ENCODE data around the gene TAF8. TPM values are rescaled to one million over a fixed set of nuclear protein-coding genes. Genes with fewer than 3 reads are reported as not detected.

TAF8 gene
- polyA plus RNA-seq, 3 donors = 13.1 to 24.7 (median 16.6) TPM

GRCh38 chr6:42091718-42092023 is 41.3 kb downstream of the TAF8 start:
- 96% methylated on average over 6 of the region's 9 CpGs for WGBS (ENCODE audit: insufficient coverage)
- Mint-ChIP-seq H3K9me3 (no peaks in the 10 kb centered on the region), H3K36me3 (peaks cover 0 to 1% of the 10 kb centered on the region in 2 donors), H3K27ac (no peak overlapping the region), H3K27me3 (ENCODE audit: low read depth in 3 of 3) (peaks cover 2 to 6% (median 4%) of the 10 kb centered on the region in 3 donors), H3K4me1 (no peaks in the 10 kb centered on the region), H3K4me3 (no peak overlapping the region)
- Histone ChIP-seq H3K4me1 (ENCODE audit: control insufficient read depth in 1 of 2, insufficient read depth in 2 of 2, low read length in 2 of 2) (no peaks in the 10 kb centered on the region), H3K4me2 (replicated peaks; ENCODE audit: extremely low read depth, low read length, poor library complexity, severe bottlenecking) (no peak overlapping the region), H3K36me3 (replicated peaks in 1 of 2; ENCODE audit: control insufficient read depth in 1 of 2, insufficient read depth in 2 of 2, low read length in 2 of 2) (no peaks in the 10 kb centered on the region), H3K9ac (ENCODE audit: insufficient read depth, low read length, poor library complexity, severe bottlenecking) (no peak overlapping the region), H3K79me2 (ENCODE audit: insufficient read depth, low read length) (no peaks in the 10 kb centered on the region), H3K4me3 (replicated peaks in 1 of 3; ENCODE audit: low read depth in 2 of 3, low read length in 3 of 3) (no peak overlapping the region), H3K9me3 (replicated peaks in 1 of 2; ENCODE audit: control insufficient read depth in 1 of 2, insufficient read depth in 1 of 2, low read length in 2 of 2) (no peaks in the 10 kb centered on the region), H3K27me3 (ENCODE audit: control insufficient read depth in 2 of 2, insufficient read depth in 2 of 2, low read length in 2 of 2) (no peaks in the 10 kb centered on the region), H4K20me1 (ENCODE audit: insufficient read depth, low read length) (no peaks in the 10 kb centered on the region), H3K27ac (ENCODE audit: low read depth in 1 of 2, low read length in 2 of 2) (no peak overlapping the region), H2AFZ (ENCODE audit: insufficient read depth, low read depth, low read length, poor library complexity, severe bottlenecking) (no peak overlapping the region)
- no peak for TF ChIP-seq CTCF (IDR thresholded peaks at IDR 0.05)
- no peak for DNase-seq
- intact Hi-C loops (cut with micrococcal nuclease) = no loop called here

- no peaks in the 10 kb centered on the region for H3K36me3 ChIP-seq (replicated peaks in 1 of 2; ENCODE audit: control insufficient read depth in 1 of 2, insufficient read depth in 2 of 2, low read length in 2 of 2)
- no peak overlapping the region for H3K27ac Mint-ChIP-seq
- H3K27me3 ChIP-seq (ENCODE audit: control insufficient read depth in 2 of 2, insufficient read depth in 2 of 2, low read length in 2 of 2) = no peaks in the 10 kb centered on the region
- H3K4me2 ChIP-seq (replicated peaks; ENCODE audit: extremely low read depth, low read length, poor library complexity, severe bottlenecking) = no peak overlapping the region
- no peaks in the 10 kb centered on the region for H3K36me3 Mint-ChIP-seq
- H3K27me3 Mint-ChIP-seq (ENCODE audit: low read depth in 3 of 3) = peaks cover 2 to 9% (median 6%) of the 10 kb centered on the region in 3 donors
- H3K4me3 Mint-ChIP-seq = no peak overlapping the region
- no peak overlapping the region for H3K9ac ChIP-seq (ENCODE audit: insufficient read depth, low read length, poor library complexity, severe bottlenecking)
- no peaks in the 10 kb centered on the region for H3K9me3 ChIP-seq (replicated peaks in 1 of 2; ENCODE audit: control insufficient read depth in 1 of 2, insufficient read depth in 1 of 2, low read length in 2 of 2)
- no peak for TF ChIP-seq CTCF (IDR thresholded peaks at IDR 0.05)
- H3K27ac ChIP-seq (ENCODE audit: low read depth in 1 of 2, low read length in 2 of 2) = no peak overlapping the region
- H3K4me1 ChIP-seq (ENCODE audit: control insufficient read depth in 1 of 2, insufficient read depth in 2 of 2, low read length in 2 of 2) = no peaks in the 10 kb centered on the region
- no peaks in the 10 kb centered on the region for H3K79me2 ChIP-seq (ENCODE audit: insufficient read depth, low read length)
- H2AFZ ChIP-seq (ENCODE audit: insufficient read depth, low read depth, low read length, poor library complexity, severe bottlenecking) = no peak overlapping the region
- no peaks in the 10 kb centered on the region for H4K20me1 ChIP-seq (ENCODE audit: insufficient read depth, low read length)
- intact Hi-C loops (cut with micrococcal nuclease) = no loop called here
- H3K4me3 ChIP-seq (replicated peaks in 1 of 3; ENCODE audit: low read depth in 2 of 3, low read length in 3 of 3) = no peak overlapping the region
- DNase-seq = no peak
- 95% methylated on average over 6 of the region's 10 CpGs for WGBS (ENCODE audit: insufficient coverage)
- no peaks in the 10 kb centered on the region for H3K9me3 Mint-ChIP-seq
- no peaks in the 10 kb centered on the region for H3K4me1 Mint-ChIP-seq
Measured at GRCh38 chr6:42093582-42094329, 43.4 kb downstream of the TAF8 start.

All from CD14-positive monocyte (primary cell).